MCF 10A (cell line): ENCODE measurements around the gene CEMIP. TPM values are rescaled to one million over a fixed set of nuclear protein-coding genes. Genes with fewer than 3 reads are reported as not detected.
"Not testable (repeated sequence)": the region's sequence is repeated elsewhere in the genome, so short reads cannot be mapped to it uniquely, and the experiment has no call there.

ENCODE experiments used
- BruUV-seq: library from RNA; stranded (reverse); fragments of 400-500 nt; replicated peaks from 2 replicates; lab custom pipeline; 2021; lab: Mats Ljungman, UMichigan
- CTCF ChIA-PET: fragments of 300-600 bp; sonication (Branson Sonifier 250); formaldehyde crosslinking; extraction: SDS; loops from one replicate; lab custom pipeline; 2021; ENCODE audit warnings: antibody characterized with exemption, inconsistent platforms; lab: Yijun Ruan, JAX
- POLR2A ChIA-PET: fragments of 300-600, 350-650 bp; sonication (Branson Sonifier 250); formaldehyde crosslinking; extraction: SDS; loops from one replicate; lab custom pipeline; 2020; ENCODE audit warnings: antibody characterized with exemption, inconsistent platforms; lab: Yijun Ruan, JAX
- DNase-seq: peaks from one replicate; pipeline ENCODE4 v3.0.0-alpha.2; 2018; ENCODE audit not compliant: unreplicated experiment
- H3K27ac Mint-ChIP-seq: one replicate; pipeline ENCODE4 v1.8.0; 2022; ENCODE audit warnings: mild to moderate bottlenecking, low read depth, mixed read lengths; ENCODE audit not compliant: unreplicated experiment
- H3K27me3 Mint-ChIP-seq: one replicate; pipeline ENCODE4 v1.8.0; 2022; ENCODE audit warnings: mixed read lengths; ENCODE audit not compliant: insufficient read depth, unreplicated experiment
- H3K36me3 Mint-ChIP-seq: one replicate; pipeline ENCODE4 v1.8.0; 2022; ENCODE audit warnings: mild to moderate bottlenecking, moderate library complexity, mixed read lengths; ENCODE audit not compliant: insufficient read depth, unreplicated experiment
- H3K4me1 Mint-ChIP-seq: one replicate; pipeline ENCODE4 v1.8.0; 2022; ENCODE audit warnings: mixed read lengths; ENCODE audit not compliant: insufficient read depth, unreplicated experiment
- H3K4me3 Mint-ChIP-seq: one replicate; pipeline ENCODE4 v1.8.0; 2022; ENCODE audit warnings: mild to moderate bottlenecking, moderate library complexity, mixed read lengths; ENCODE audit not compliant: unreplicated experiment
- H3K9me3 Mint-ChIP-seq: one replicate; pipeline ENCODE4 v1.8.0; 2022; ENCODE audit warnings: mixed read lengths; ENCODE audit not compliant: unreplicated experiment
- intact Hi-C: fragments of 100-400 bp; cut with micrococcal nuclease; formaldehyde crosslinking; loops from 2 replicates; pipeline ENCODE4 v1.14.1; 2022
- total RNA-seq: library from RNA; stranded (reverse); gene quantifications from 2 replicates; pipeline ENCODE4 v1.2.3, GENCODE V29; 2022
- TF ChIP-seq, protein P1 (sequence below): fragments of 200-600 bp; IDR thresholded peaks from one replicate; pipeline ENCODE4 v1.8.0; 2022; ENCODE audit warnings: antibody characterized with exemption, mild to moderate bottlenecking; ENCODE audit not compliant: unreplicated experiment

The CEMIP gene
- total RNA-seq, 1 experiment from 2014 or later = 0.14 TPM

DNA sequence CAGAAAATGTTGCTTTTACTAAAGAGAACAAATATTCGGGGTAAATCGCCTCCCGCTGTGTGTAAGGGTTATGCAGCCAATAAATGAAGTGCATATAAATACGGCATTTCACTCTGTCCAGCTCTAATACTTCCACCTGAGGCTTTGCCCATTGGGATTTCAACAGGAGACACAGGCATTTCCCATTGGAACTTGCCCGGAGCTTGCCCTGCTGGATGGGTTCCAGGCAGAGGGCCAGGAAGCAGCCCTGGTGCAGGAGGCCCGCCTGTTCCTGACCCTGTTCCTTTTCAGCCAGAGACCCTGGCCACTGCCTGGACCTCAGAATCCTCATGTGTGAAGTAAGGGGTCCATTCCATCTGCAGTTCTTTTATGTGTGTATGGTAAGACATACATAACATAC, 17.4 kb upstream of the CEMIP start:
- CTCF ChIA-PET = interaction anchor here (0.6 to 2.0 kb wide), 2 partner anchors 10 to 194 kb away, joined by 3 to 5 read pairs; no protein-coding TSS in a partner anchor

DNA sequence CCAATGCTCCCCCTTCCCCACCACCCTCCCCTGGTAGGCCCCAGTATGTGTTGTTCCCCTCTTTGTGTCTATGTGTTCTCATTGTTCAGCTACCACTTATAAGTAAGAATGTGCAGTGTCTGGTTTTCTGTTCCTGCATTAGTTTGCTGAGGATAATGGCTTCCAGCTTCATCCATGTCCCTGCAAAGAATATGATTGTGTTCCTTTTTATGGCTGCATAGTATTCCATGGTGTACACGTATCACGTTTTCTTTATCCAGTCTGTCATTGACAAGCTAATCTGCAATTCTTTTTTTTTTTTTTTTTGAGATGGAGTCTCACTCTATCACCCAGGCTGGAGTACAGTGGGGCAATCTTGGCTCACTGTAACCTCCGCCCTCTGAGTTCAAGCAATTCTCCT, 15.9 kb upstream of the CEMIP start:
- intact Hi-C loops, H3K9me3 Mint-ChIP-seq, DNase-seq, BruUV-seq, H3K36me3 Mint-ChIP-seq, H3K27me3 Mint-ChIP-seq, H3K4me1 Mint-ChIP-seq, H3K27ac Mint-ChIP-seq, H3K4me3 Mint-ChIP-seq: not testable (repeated sequence)
- ChIA-PET CTCF (interaction anchor here (0.5 to 1.7 kb wide), 5 partner anchors 13 to 454 kb away, joined by 3 to 10 read pairs (median 7); partner anchors contain the start of gene CEMIP), POLR2A (interaction anchor here (0.6 to 0.7 kb wide), 2 partner anchors 16 to 1428 kb away, joined by 3 read pairs; partner anchors contain the start of gene CEMIP)

More for the DNA sequence above, 17.4 kb upstream of the CEMIP start:
- Mint-ChIP-seq H3K36me3 (no peaks in the 10 kb centered on the region), H3K4me1 (no peaks in the 10 kb centered on the region), H3K27me3 (no peaks in the 10 kb centered on the region), H3K27ac (no peak overlapping the region), H3K9me3 (no peaks in the 10 kb centered on the region), H3K4me3 (no peak overlapping the region)
- DNase-seq = peak; percentile 14
- POLR2A ChIA-PET = no interaction called here
- intact Hi-C loops = no loop called here
- TF ChIP-seq, protein P1, sequence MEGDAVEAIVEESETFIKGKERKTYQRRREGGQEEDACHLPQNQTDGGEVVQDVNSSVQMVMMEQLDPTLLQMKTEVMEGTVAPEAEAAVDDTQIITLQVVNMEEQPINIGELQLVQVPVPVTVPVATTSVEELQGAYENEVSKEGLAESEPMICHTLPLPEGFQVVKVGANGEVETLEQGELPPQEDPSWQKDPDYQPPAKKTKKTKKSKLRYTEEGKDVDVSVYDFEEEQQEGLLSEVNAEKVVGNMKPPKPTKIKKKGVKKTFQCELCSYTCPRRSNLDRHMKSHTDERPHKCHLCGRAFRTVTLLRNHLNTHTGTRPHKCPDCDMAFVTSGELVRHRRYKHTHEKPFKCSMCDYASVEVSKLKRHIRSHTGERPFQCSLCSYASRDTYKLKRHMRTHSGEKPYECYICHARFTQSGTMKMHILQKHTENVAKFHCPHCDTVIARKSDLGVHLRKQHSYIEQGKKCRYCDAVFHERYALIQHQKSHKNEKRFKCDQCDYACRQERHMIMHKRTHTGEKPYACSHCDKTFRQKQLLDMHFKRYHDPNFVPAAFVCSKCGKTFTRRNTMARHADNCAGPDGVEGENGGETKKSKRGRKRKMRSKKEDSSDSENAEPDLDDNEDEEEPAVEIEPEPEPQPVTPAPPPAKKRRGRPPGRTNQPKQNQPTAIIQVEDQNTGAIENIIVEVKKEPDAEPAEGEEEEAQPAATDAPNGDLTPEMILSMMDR = no peak
- BruUV-seq = no TSS peak

DNA sequence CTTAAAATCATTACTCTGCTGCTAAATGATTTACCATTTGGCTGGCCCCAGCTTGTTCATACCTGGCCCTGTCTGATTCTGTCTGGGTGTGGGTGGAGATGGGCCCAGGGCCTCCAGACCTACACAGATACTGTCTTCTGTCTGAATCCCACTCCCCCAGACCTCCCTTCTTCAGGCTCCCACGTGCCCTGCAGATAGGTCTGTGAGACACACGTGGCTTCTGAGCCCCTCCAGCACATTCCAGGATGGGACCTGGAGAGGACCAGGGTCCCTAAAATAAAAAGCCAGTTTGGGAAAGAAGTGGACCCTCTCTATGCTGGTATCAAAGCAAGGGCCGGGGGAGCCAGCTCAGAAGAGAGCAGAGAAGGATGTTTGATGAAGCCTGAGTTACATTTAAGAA, 14.6 kb upstream of the CEMIP start:
- H3K4me1 Mint-ChIP-seq = no peaks in the 10 kb centered on the region
- intact Hi-C loops = no loop called here
- H3K36me3 Mint-ChIP-seq = no peaks in the 10 kb centered on the region
- H3K27me3 Mint-ChIP-seq = no peaks in the 10 kb centered on the region
- no peak overlapping the region for H3K27ac Mint-ChIP-seq
- CTCF ChIA-PET = interaction anchor here (0.6 to 1.7 kb wide), 5 partner anchors 12 to 641 kb away, joined by 3 to 7 read pairs (median 5); partner anchors contain the start of gene CEMIP
- TF ChIP-seq, protein P1 = no peak
- H3K4me3 Mint-ChIP-seq = no peak overlapping the region
- no peak for DNase-seq
- no peaks in the 10 kb centered on the region for H3K9me3 Mint-ChIP-seq
- BruUV-seq = no TSS peak
- POLR2A ChIA-PET = interaction anchor here (0.6 to 0.7 kb wide), 2 partner anchors 99 to 144 kb away, joined by 3 read pairs; no protein-coding TSS in a partner anchor

DNA sequence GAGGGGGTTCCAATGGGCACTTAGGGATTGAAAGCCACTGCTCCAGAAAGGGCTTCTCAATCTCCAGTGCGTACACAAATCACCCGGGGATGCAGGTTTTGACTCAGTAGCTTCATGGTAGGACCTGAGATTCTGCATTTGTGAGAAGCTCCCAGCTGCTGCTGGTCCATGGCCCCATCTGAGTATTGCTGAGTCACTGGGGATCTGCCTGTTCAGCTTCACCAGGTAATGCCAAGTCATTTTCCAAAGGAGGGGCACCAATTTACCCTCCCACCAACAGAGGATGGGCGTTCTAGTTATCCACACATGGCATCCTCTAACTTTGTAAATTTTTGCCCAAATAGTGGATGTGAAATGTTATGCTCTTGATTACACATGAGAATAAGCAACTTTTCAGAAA, 12.9 kb upstream of the CEMIP start:
- no peaks in the 10 kb centered on the region for H3K27me3 Mint-ChIP-seq
- no peaks in the 10 kb centered on the region for H3K36me3 Mint-ChIP-seq
- ChIA-PET POLR2A (no interaction called here), CTCF (interaction anchor here (0.8 kb wide), 1 partner anchor 199 kb away, joined by 3 read pairs; no protein-coding TSS in a partner anchor)
- no peak for DNase-seq
- intact Hi-C loops = no loop called here
- no peaks in the 10 kb centered on the region for H3K4me1 Mint-ChIP-seq
- TF ChIP-seq, protein P1 = no peak
- no peak overlapping the region for H3K4me3 Mint-ChIP-seq
- no TSS peak for BruUV-seq
- H3K27ac Mint-ChIP-seq = no peak overlapping the region
- no peaks in the 10 kb centered on the region for H3K9me3 Mint-ChIP-seq
